Parathyroid adenoma (tissue), 2 donors: Measurements from ENCODE around the gene NGF.
"Not testable (repeated sequence)": the region's sequence is repeated elsewhere in the genome, so short reads cannot be mapped to it uniquely, and the experiment has no call there.

ENCODE experiments used
- H2AFZ ChIP-seq: fragments of 300-600 bp; sonication (generic); one replicate; pipeline ENCODE4 v1.7.0; 2017; ENCODE audit warnings: antibody characterized with exemption, mild to moderate bottlenecking
- H3K27ac ChIP-seq: fragments of 300-600 bp; sonication (generic); one replicate; pipeline ENCODE4 v1.7.0; 2017
- H3K27me3 ChIP-seq: fragments of 300-600 bp; sonication (generic); one replicate; pipeline ENCODE4 v1.7.0; 2017; ENCODE audit warnings: low read length; ENCODE audit not compliant: control insufficient read depth, insufficient read depth
- H3K36me3 ChIP-seq: fragments of 300-600 bp; sonication (generic); one replicate; pipeline ENCODE4 v1.7.0; 2017; ENCODE audit warnings: low read length; ENCODE audit not compliant: control insufficient read depth, insufficient read depth
- H3K4me1 ChIP-seq: fragments of 300-600 bp; sonication (generic); one replicate; pipeline ENCODE4 v1.7.0; 2017; ENCODE audit warnings: control low read depth
- H3K4me2 ChIP-seq: fragments of 300-600 bp; sonication (generic); one replicate; pipeline ENCODE4 v1.7.0; 2017; ENCODE audit warnings: low read length
- H3K4me3 ChIP-seq: fragments of 300-600 bp; sonication (generic); one replicate; pipeline ENCODE4 v1.7.0; 2017; ENCODE audit warnings: low read depth, low read length
- H3K79me2 ChIP-seq: fragments of 300-600 bp; sonication (generic); one replicate; pipeline ENCODE4 v1.7.0; 2017; ENCODE audit warnings: control low read depth
- H3K9ac ChIP-seq: fragments of 300-600 bp; sonication (generic); one replicate; pipeline ENCODE4 v1.7.0; 2017; ENCODE audit warnings: mild to moderate bottlenecking
- H3K9me3 ChIP-seq: fragments of 300-600 bp; sonication (generic); one replicate; pipeline ENCODE4 v1.7.0; 2017; ENCODE audit warnings: low read length; ENCODE audit not compliant: control insufficient read depth
- CTCF ChIP-seq: fragments of 300-600 bp; sonication (generic); IDR thresholded peaks from one replicate; pipeline ENCODE4 v1.7.0; 2017; ENCODE audit warnings: antibody characterized with exemption, mild to moderate bottlenecking
- donor health status: primary hyperparathyroidism.

NGF gene

GRCh38 chr1:115373305-115373704 is 35.3 kb upstream of the NGF start:
- H3K9ac ChIP-seq = no peak overlapping the region
- no peak overlapping the region for H3K27ac ChIP-seq
- H3K4me3 ChIP-seq = no peak overlapping the region
- no peaks in the 10 kb centered on the region for H3K4me1 ChIP-seq
- no peak overlapping the region for H3K4me2 ChIP-seq
- no peaks in the 10 kb centered on the region for H3K36me3 ChIP-seq
- TF ChIP-seq CTCF = no peak
- H3K79me2 ChIP-seq = no peaks in the 10 kb centered on the region
- H2AFZ ChIP-seq = no peak overlapping the region
- no peaks in the 10 kb centered on the region for H3K27me3 ChIP-seq
- no peaks in the 10 kb centered on the region for H3K9me3 ChIP-seq

GRCh38 chr1:115365738-115366137 is 27.7 kb upstream of the NGF start:
- Histone ChIP-seq H3K4me3 (no peak overlapping the region), H3K36me3 (no peaks in the 10 kb centered on the region), H3K4me1 (no peaks in the 10 kb centered on the region), H3K27me3 (no peaks in the 10 kb centered on the region), H3K27ac (no peak overlapping the region), H3K9me3 (no peaks in the 10 kb centered on the region), H3K9ac (no peak overlapping the region), H3K4me2 (no peak overlapping the region), H2AFZ (no peak overlapping the region), H3K79me2 (no peaks in the 10 kb centered on the region)
- TF ChIP-seq CTCF = no peak

- H3K4me3 ChIP-seq = no peak overlapping the region
- H3K9ac ChIP-seq = no peak overlapping the region
- no peaks in the 10 kb centered on the region for H3K27me3 ChIP-seq
- no peaks in the 10 kb centered on the region for H3K9me3 ChIP-seq
- H3K36me3 ChIP-seq = no peaks in the 10 kb centered on the region
- no peaks in the 10 kb centered on the region for H3K4me1 ChIP-seq
- no peak overlapping the region for H3K4me2 ChIP-seq
- H3K79me2 ChIP-seq = no peaks in the 10 kb centered on the region
- no peak for TF ChIP-seq CTCF
- no peak overlapping the region for H3K27ac ChIP-seq
- H2AFZ ChIP-seq = no peak overlapping the region
Measured at GRCh38 chr1:115364780-115365155, 26.7 kb upstream of the NGF start.

GRCh38 chr1:115364046-115364779 is 26.2 kb upstream of the NGF start:
- Histone ChIP-seq H3K9me3 (no peaks in the 10 kb centered on the region), H3K4me3 (no peak overlapping the region), H3K4me2 (no peak overlapping the region), H3K27ac (no peak overlapping the region), H3K9ac (no peak overlapping the region), H3K36me3 (no peaks in the 10 kb centered on the region), H3K4me1 (no peaks in the 10 kb centered on the region), H3K79me2 (no peaks in the 10 kb centered on the region), H2AFZ (no peak overlapping the region), H3K27me3 (no peaks in the 10 kb centered on the region)
- no peak for TF ChIP-seq CTCF

- H3K4me3 ChIP-seq = no peak overlapping the region
Measured at GRCh38 chr1:115363171-115363570, 25.1 kb upstream of the NGF start.

GRCh38 chr1:115360505-115361129 is 22.6 kb upstream of the NGF start:
- H3K27ac ChIP-seq, H3K9ac ChIP-seq, H3K4me1 ChIP-seq, H2AFZ ChIP-seq, H3K36me3 ChIP-seq, H3K4me3 ChIP-seq, H3K79me2 ChIP-seq, H3K27me3 ChIP-seq, H3K9me3 ChIP-seq, H3K4me2 ChIP-seq: not testable (repeated sequence)

More at GRCh38 chr1:115363171-115363570, 25.1 kb upstream of the NGF start:
- Histone ChIP-seq H3K27me3 (no peaks in the 10 kb centered on the region), H3K9me3 (no peaks in the 10 kb centered on the region), H3K79me2 (no peaks in the 10 kb centered on the region), H3K4me2 (no peak overlapping the region), H3K4me1 (no peaks in the 10 kb centered on the region), H3K27ac (no peak overlapping the region), H3K9ac (no peak overlapping the region), H3K36me3 (no peaks in the 10 kb centered on the region), H2AFZ (no peak overlapping the region)
- TF ChIP-seq CTCF = no peak
